ENCODE measurements around the gene CHRND.

DNA sequence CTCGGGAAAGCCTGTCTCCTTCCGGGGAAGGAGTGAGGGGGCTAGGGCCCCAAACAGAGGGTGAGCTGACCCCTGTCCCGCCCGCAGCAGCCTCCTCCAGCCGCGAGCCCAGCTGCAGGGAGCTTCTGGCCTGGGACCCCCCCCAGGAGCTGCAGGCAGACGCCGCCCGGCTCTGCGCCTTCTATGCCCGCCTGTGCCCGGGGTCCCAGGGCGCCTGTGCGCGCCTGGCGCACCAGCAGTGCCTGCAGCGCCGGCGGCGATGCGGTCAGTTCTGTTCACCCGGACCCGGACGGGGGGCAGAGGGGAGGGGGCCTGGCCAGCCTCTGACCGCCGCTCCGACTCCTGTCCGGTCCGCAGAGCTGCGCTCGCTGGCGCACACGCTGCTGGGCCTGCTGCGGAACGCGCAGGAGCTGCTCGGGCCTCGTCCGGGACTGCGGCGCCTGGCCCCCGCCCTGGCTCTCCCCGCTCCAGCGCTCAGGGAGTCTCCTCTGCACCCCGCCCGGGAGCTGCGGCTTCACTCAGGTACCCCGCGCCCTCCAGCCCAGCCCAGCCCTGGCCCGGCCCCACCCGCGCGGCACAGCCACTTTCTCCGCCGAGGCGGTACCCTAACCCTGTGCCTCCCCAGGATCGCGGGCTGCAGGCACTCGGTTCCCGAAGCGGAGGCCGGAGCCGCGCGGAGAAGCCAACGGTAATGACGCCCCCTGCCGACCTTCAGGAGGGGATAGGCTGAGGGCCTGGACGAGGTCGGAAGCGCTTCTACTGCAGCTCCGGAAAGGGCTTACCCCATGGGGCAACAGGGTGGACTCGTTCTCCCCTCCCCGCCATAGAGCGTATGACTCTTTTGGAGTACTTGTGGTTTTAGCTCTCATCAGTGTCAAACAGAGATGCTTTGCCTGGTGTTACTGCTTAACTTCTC lies 2.0 kb upstream of the CHRND start:
- TF ChIP-seq, protein P1, sequence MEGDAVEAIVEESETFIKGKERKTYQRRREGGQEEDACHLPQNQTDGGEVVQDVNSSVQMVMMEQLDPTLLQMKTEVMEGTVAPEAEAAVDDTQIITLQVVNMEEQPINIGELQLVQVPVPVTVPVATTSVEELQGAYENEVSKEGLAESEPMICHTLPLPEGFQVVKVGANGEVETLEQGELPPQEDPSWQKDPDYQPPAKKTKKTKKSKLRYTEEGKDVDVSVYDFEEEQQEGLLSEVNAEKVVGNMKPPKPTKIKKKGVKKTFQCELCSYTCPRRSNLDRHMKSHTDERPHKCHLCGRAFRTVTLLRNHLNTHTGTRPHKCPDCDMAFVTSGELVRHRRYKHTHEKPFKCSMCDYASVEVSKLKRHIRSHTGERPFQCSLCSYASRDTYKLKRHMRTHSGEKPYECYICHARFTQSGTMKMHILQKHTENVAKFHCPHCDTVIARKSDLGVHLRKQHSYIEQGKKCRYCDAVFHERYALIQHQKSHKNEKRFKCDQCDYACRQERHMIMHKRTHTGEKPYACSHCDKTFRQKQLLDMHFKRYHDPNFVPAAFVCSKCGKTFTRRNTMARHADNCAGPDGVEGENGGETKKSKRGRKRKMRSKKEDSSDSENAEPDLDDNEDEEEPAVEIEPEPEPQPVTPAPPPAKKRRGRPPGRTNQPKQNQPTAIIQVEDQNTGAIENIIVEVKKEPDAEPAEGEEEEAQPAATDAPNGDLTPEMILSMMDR (IDR thresholded peaks at IDR 0.05; ENCODE audit: insufficient read depth, low read length) = no peak
- TF ChIP-seq POLR2AphosphoS5 (IDR thresholded peaks at IDR 0.05; ENCODE audit: low read depth) = no peak
- TF ChIP-seq GABPA (IDR thresholded peaks at IDR 0.05; ENCODE audit: low read depth) = no peak
- TF ChIP-seq, protein P2, sequence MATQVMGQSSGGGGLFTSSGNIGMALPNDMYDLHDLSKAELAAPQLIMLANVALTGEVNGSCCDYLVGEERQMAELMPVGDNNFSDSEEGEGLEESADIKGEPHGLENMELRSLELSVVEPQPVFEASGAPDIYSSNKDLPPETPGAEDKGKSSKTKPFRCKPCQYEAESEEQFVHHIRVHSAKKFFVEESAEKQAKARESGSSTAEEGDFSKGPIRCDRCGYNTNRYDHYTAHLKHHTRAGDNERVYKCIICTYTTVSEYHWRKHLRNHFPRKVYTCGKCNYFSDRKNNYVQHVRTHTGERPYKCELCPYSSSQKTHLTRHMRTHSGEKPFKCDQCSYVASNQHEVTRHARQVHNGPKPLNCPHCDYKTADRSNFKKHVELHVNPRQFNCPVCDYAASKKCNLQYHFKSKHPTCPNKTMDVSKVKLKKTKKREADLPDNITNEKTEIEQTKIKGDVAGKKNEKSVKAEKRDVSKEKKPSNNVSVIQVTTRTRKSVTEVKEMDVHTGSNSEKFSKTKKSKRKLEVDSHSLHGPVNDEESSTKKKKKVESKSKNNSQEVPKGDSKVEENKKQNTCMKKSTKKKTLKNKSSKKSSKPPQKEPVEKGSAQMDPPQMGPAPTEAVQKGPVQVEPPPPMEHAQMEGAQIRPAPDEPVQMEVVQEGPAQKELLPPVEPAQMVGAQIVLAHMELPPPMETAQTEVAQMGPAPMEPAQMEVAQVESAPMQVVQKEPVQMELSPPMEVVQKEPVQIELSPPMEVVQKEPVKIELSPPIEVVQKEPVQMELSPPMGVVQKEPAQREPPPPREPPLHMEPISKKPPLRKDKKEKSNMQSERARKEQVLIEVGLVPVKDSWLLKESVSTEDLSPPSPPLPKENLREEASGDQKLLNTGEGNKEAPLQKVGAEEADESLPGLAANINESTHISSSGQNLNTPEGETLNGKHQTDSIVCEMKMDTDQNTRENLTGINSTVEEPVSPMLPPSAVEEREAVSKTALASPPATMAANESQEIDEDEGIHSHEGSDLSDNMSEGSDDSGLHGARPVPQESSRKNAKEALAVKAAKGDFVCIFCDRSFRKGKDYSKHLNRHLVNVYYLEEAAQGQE (IDR thresholded peaks at IDR 0.05; ENCODE audit: insufficient replicate concordance, low read depth) = no peak
- TF ChIP-seq SPI1 (IDR thresholded peaks at IDR 0.05; ENCODE audit: borderline replicate concordance, low read depth) = no peak
